OCI-LY7 (cell line): ENCODE measurements around the gene PAAF1.

Experiments
- CTCF ChIP-seq: fragments of 200-600 bp; sonication (generic); conservative IDR thresholded peaks from 2 replicates; pipeline ENCODE4 v1.5.1; 2014; ENCODE audit warnings: mild to moderate bottlenecking, antibody characterized with exemption, low read length, moderate library complexity, mixed read lengths
- EZH2phosphoT487 ChIP-seq: fragments of 200-600 bp; sonication (generic); IDR thresholded peaks from 2 replicates; pipeline ENCODE4 v1.6.1; 2018; ENCODE audit warnings: low read depth, borderline replicate concordance, mild to moderate bottlenecking, mixed run types, antibody characterized with exemption, low read length, moderate library complexity, mixed read lengths

- TF ChIP-seq CTCF (no peak), EZH2phosphoT487 (no peak)
Observed at GRCh38 chr11:73875380-73875779, 1.4 kb upstream of the PAAF1 start.
